H1 (cell line): ENCODE results near the gene GJA5. TPM values are rescaled to one million over a fixed set of nuclear protein-coding genes. Genes with fewer than 3 reads are reported as not detected.

Source experiments
- CTCF ChIA-PET: fragments of 300-600 bp; sonication (Branson Sonifier 250); formaldehyde crosslinking; loops from one replicate; lab custom pipeline; 2021; ENCODE audit not compliant: partially characterized antibody; lab: Charles Lee
- POLR2A ChIA-PET: fragments of 300-600 bp; sonication (Branson Sonifier 250); formaldehyde crosslinking; loops from one replicate; lab custom pipeline; 2021; ENCODE audit warnings: inconsistent platforms; ENCODE audit not compliant: partially characterized antibody; lab: Charles Lee
- DNase-seq, 2 experiments: peaks; one replicate each; pipeline versions ENCODE4 v3.0.0 to v3.0.0-alpha.2; 2010 to 2022; ENCODE audit warnings: low spot score in 2 of 2, low read depth in 1 of 2, mixed read lengths in 1 of 2
- FAIRE-seq: peaks from 2 replicates; lab custom pipeline; 2011; peaks lifted over from hg19 to GRCh38; lab: Jason Lieb, UNC
- H2AFZ ChIP-seq: 2 replicates; pipeline ENCODE4 v1.8.1; 2012; ENCODE audit warnings: low read length, inconsistent platforms
- H2AK5ac ChIP-seq: 2 replicates; pipeline ENCODE4 v1.6.1; 2013; ENCODE audit warnings: low read depth, low read length
- H2BK120ac ChIP-seq: replicated peaks from 2 replicates; pipeline ENCODE3; 2013; ENCODE audit warnings: low read depth, low read length, inconsistent platforms
- H2BK12ac ChIP-seq: 2 replicates; pipeline ENCODE4 v1.6.1; 2013; ENCODE audit warnings: low read depth, low read length
- H2BK15ac ChIP-seq: 2 replicates; pipeline ENCODE4 v1.6.1; 2013; ENCODE audit warnings: low read length
- H2BK20ac ChIP-seq: 2 replicates; pipeline ENCODE4 v1.6.1; 2013; ENCODE audit warnings: low read length
- H2BK5ac ChIP-seq: 2 replicates; pipeline ENCODE4 v1.6.1; 2013; ENCODE audit warnings: low read depth, low read length
- H3K14ac ChIP-seq: 2 replicates; pipeline ENCODE4 v1.6.1; 2013; ENCODE audit warnings: inconsistent platforms; ENCODE audit not compliant: insufficient read length
- H3K18ac ChIP-seq: 2 replicates; pipeline ENCODE4 v1.6.1; 2013; ENCODE audit warnings: low read length; ENCODE audit errors: extremely low read depth
- H3K23ac ChIP-seq: 2 replicates; pipeline ENCODE4 v1.6.1; 2013; ENCODE audit warnings: inconsistent platforms; ENCODE audit not compliant: insufficient read length
- H3K23me2 ChIP-seq: 2 replicates; pipeline ENCODE4 v1.6.1; 2013; ENCODE audit warnings: low read depth, low read length
- H3K27ac ChIP-seq: 2 replicates; pipeline ENCODE4 v1.6.1; 2011; ENCODE audit warnings: low read depth, low read length, inconsistent platforms
- H3K27me3 ChIP-seq, 4 experiments: replicated peaks in 1 of 4; 1 replicate in 1 of 4; 2 replicates in 3 of 4; pipeline versions ENCODE4 v1.6.1 to v1.8.1; 2011 to 2013; ENCODE audit warnings: low read length in 3 of 4, mild to moderate bottlenecking in 3 of 4, inconsistent platforms in 2 of 4, mixed read lengths in 2 of 4, moderate library complexity in 1 of 4; ENCODE audit not compliant: control insufficient read depth in 3 of 4, insufficient read depth in 3 of 4; ENCODE audit errors: extremely low read depth in 1 of 4
- H3K36me3 ChIP-seq, 4 experiments: 2 replicates each; pipeline versions ENCODE4 v1.6.1 to v1.8.1; 2011 to 2013; ENCODE audit warnings: mild to moderate bottlenecking in 4 of 4, low read length in 3 of 4, moderate library complexity in 2 of 4, control low read depth in 1 of 4, inconsistent platforms in 1 of 4; ENCODE audit not compliant: insufficient read depth in 4 of 4, control insufficient read depth in 2 of 4
- H3K4ac ChIP-seq: replicated peaks from 2 replicates; pipeline ENCODE3; 2013; ENCODE audit warnings: low read length, low read depth, mixed read lengths, inconsistent platforms; ENCODE audit not compliant: insufficient read length
- H3K4me1 ChIP-seq, 4 experiments: replicated peaks in 1 of 4; 1 replicate in 1 of 4; 2 replicates in 3 of 4; pipeline versions ENCODE4 v1.6.1 to v1.8.1; 2011 to 2013; ENCODE audit warnings: low read length in 3 of 4, inconsistent platforms in 2 of 4, mixed read lengths in 1 of 4; ENCODE audit not compliant: insufficient read depth in 4 of 4, control insufficient read depth in 3 of 4
- H3K4me2 ChIP-seq, 2 experiments: 2 replicates each; pipeline versions ENCODE4 v1.6.1 to v1.8.1; 2011 to 2013; ENCODE audit warnings: low read depth in 2 of 2, low read length in 2 of 2, control low read depth in 1 of 2, inconsistent platforms in 1 of 2, mild to moderate bottlenecking in 1 of 2; ENCODE audit not compliant: insufficient read depth in 1 of 2
- H3K4me3 ChIP-seq, 4 experiments: fragments of 200-600, 300-600 bp in 1 of 4; sonication (generic), shearing (Covaris generic), sonication (Bioruptor Twin) in 1 of 4; 2 replicates each; pipeline versions ENCODE4 v1.5.1 to v1.8.1; 2011 to 2016; ENCODE audit warnings: low read length in 4 of 4, low read depth in 3 of 4, control low read depth in 2 of 4, inconsistent platforms in 2 of 4, mild to moderate bottlenecking in 2 of 4, mixed read lengths in 1 of 4, moderate library complexity in 1 of 4; ENCODE audit not compliant: insufficient read depth in 2 of 4; ENCODE audit errors: extremely low read depth in 1 of 4
- H3K56ac ChIP-seq: replicated peaks from 2 replicates; pipeline ENCODE3; 2013; ENCODE audit warnings: low read depth, mild to moderate bottlenecking, mixed read lengths, low read length, inconsistent platforms; ENCODE audit not compliant: insufficient read length
- H3K79me1 ChIP-seq: 2 replicates; pipeline ENCODE4 v1.6.1; 2013; ENCODE audit warnings: low read depth, low read length, control low read depth
- H3K79me2 ChIP-seq, 2 experiments: 2 replicates each; pipeline versions ENCODE4 v1.6.1 to v1.8.1; 2012 to 2013; ENCODE audit warnings: low read length in 2 of 2, mild to moderate bottlenecking in 2 of 2, inconsistent platforms in 1 of 2; ENCODE audit not compliant: insufficient read depth in 2 of 2, control insufficient read depth in 1 of 2
- H3K9ac ChIP-seq, 4 experiments: replicated peaks in 1 of 4; 1 replicate in 1 of 4; 2 replicates in 3 of 4; pipeline versions ENCODE4 v1.6.1 to v1.8.1; 2011 to 2013; ENCODE audit warnings: low read depth in 3 of 4, low read length in 3 of 4, control low read depth in 2 of 4, mild to moderate bottlenecking in 2 of 4, moderate library complexity in 2 of 4, inconsistent platforms in 1 of 4; ENCODE audit errors: extremely low read depth in 1 of 4
- H3K9me3 ChIP-seq, 2 experiments: 2 replicates each; pipeline versions ENCODE4 v1.6.1 to v1.8.1; 2012 to 2013; ENCODE audit warnings: mild to moderate bottlenecking in 2 of 2, moderate library complexity in 2 of 2, control low read depth in 1 of 2, inconsistent platforms in 1 of 2, low read depth in 1 of 2, low read length in 1 of 2, mixed read lengths in 1 of 2; ENCODE audit not compliant: insufficient read depth in 2 of 2
- H4K20me1 ChIP-seq, 2 experiments: replicated peaks in 1 of 2; 2 replicates each; pipeline versions ENCODE3 to v1.8.1; 2011 to 2013; ENCODE audit warnings: inconsistent platforms in 2 of 2, low read length in 2 of 2, mild to moderate bottlenecking in 1 of 2; ENCODE audit not compliant: insufficient read depth in 2 of 2, control insufficient read depth in 1 of 2
- H4K5ac ChIP-seq: 2 replicates; pipeline ENCODE4 v1.6.1; 2013; ENCODE audit warnings: low read length, low read depth, mixed read lengths, inconsistent platforms; ENCODE audit not compliant: insufficient read length
- H4K8ac ChIP-seq: 2 replicates; pipeline ENCODE4 v1.8.0; 2013; ENCODE audit warnings: mild to moderate bottlenecking, moderate library complexity, low read length, inconsistent platforms; ENCODE audit not compliant: insufficient read depth; ENCODE audit errors: extremely low read depth
- H4K91ac ChIP-seq: replicated peaks from 2 replicates; pipeline ENCODE3; 2013; ENCODE audit warnings: low read length, mixed read lengths, inconsistent platforms; ENCODE audit not compliant: insufficient read length
- FOSL1 ChIP-seq: IDR thresholded peaks from 2 replicates; pipeline ENCODE4 v1.6.1; 2011; ENCODE audit warnings: mild to moderate bottlenecking, low read depth, low read length, moderate library complexity; ENCODE audit not compliant: insufficient read depth
- MAFK ChIP-seq: IDR thresholded peaks from 2 replicates; pipeline ENCODE4 v1.6.1; 2012; ENCODE audit warnings: low read depth, mild to moderate bottlenecking, improper control_type of control experiment, low read length
- WGBS, 2 experiments: shearing (Covaris generic) in 1 of 2; methylation state at CpG; one replicate each; pipeline versions ENCODE4 v1.1.6 to v1.1.7; 2013 to 2015; ENCODE audit warnings: low lambda C conversion rate in 2 of 2, mixed read lengths in 2 of 2, inconsistent platforms in 1 of 2, low coverage in 1 of 2, missing lambda C conversion rate in 1 of 2; ENCODE audit not compliant: insufficient replicate concordance in 2 of 2, insufficient coverage in 1 of 2, insufficient read length in 1 of 2; ENCODE audit errors: extremely low coverage in 1 of 2, missing lambda C conversion rate in 1 of 2; 5-methylcytosine and 5-hydroxymethylcytosine counted together
- polyA plus RNA-seq, 7 experiments: library from polyadenylated mRNA; depleted of rRNA in 3 of 7; stranded (reverse) in 5 of 7; unstranded in 2 of 7; fragments of >200 nt in 5 of 7; fragments of 200-250 nt in 2 of 7; gene quantifications; 1 replicate in 5 of 7; 2 replicates in 1 of 7; 4 replicates in 1 of 7; pipeline versions ENCODE4 v1.2.1 to v1.2.3, GENCODE V29; 2011 to 2013; ENCODE audit warnings: missing spikeins in 2 of 7, mixed read lengths in 2 of 7
- total RNA-seq: library from RNA; stranded (reverse); fragmentation: NEBNext Ultra II Directional; extraction: Animal tissue kit (Norgen Biotek cat#: 25700); gene quantifications from 2 replicates; pipeline ENCODE4 v1.2.1, GENCODE V29; 2021

GJA5 gene
- total and polyA plus RNA-seq, 2 of the 8 experiments (the other 6 are each of a cell fraction or from before 2014, with no cell fraction given), result 1.2 to 2.7 TPM

GRCh38 chr1:147768582-147768981, 8.2 kb upstream of the GJA5 start:
- Histone ChIP-seq H3K27me3 (peaks cover 0 to 2% (median 0%) of the 10 kb centered on the region in 4 experiments; a peak in 1 of 7 replicates), H3K4me1 (peaks cover 0 to 9% (median 0%) of the 10 kb centered on the region in 4 experiments; a peak in 3 of 7 replicates), H2BK20ac (no peak overlapping the region), H2AK5ac (no peak overlapping the region), H2AFZ (no peak overlapping the region), H3K27ac (no peak overlapping the region), H3K79me2 (no peaks in the 10 kb centered on the region), H3K56ac (no peak overlapping the region), H3K23me2 (0 out of 2 replicates have a peak, but pooled peaks cover 3% of the 10 kb centered on the region), H3K18ac (no peak overlapping the region), H4K8ac (no peak overlapping the region), H4K5ac (no peak overlapping the region), H3K79me1 (no peaks in the 10 kb centered on the region), H3K23ac (no peak overlapping the region), H3K36me3 (no peaks in the 10 kb centered on the region), H3K4me2 (no peak overlapping the region), H3K4me3 (no peak overlapping the region), H2BK15ac (no peak overlapping the region), H2BK120ac (no peak overlapping the region), H3K9me3 (no peaks in the 10 kb centered on the region), H3K4ac (no peak overlapping the region), H4K20me1 (no peaks in the 10 kb centered on the region), H2BK12ac (no peak overlapping the region), H3K14ac (no peak overlapping the region), H4K91ac (no peak overlapping the region), H2BK5ac (no peak overlapping the region), H3K9ac (no peak overlapping the region)
- ChIA-PET POLR2A (no interaction called here), CTCF (no interaction called here)
- DNase-seq, result no peak
- no peak for FAIRE-seq
- no peak for TF ChIP-seq MAFK
- no peak for TF ChIP-seq FOSL1
- WGBS, 2 experiments, result 96% methylated on average over 2 of the region's 2 CpGs; no CpG with 5 or more reads in 1 of the 2 experiments
